Transverse colon (tissue), 4 donors: Measurements from ENCODE around the gene AGBL4.

Experiments
- EP300 ChIP-seq: sonication (generic); formaldehyde crosslinking; IDR thresholded peaks from one replicate; pipeline ENCODE4 v1.6.1; 2017; ENCODE audit warnings: antibody characterized with exemption, low read depth
- POLR2A ChIP-seq: fragments of 450-650 bp; IDR thresholded peaks from one replicate; pipeline ENCODE4 v1.6.1; 2016; ENCODE audit warnings: antibody characterized with exemption, mild to moderate bottlenecking, moderate library complexity
- POLR2AphosphoS5 ChIP-seq, 3 donors: sonication (generic); formaldehyde crosslinking; IDR thresholded peaks; one replicate each; pipeline ENCODE4 v1.6.1; 2016; ENCODE audit warnings: antibody characterized with exemption in 3 of 3
- TF ChIP-seq, protein P1 (sequence below), 5 experiments: fragments of 200-600 bp in 3 of 5; fragments of 450-650 bp in 2 of 5; sonication (generic) in 3 of 5; IDR thresholded peaks; 1 replicate in 2 of 5; 2 replicates in 3 of 5; pipeline ENCODE4 v1.5.1; 2016 to 2017; ENCODE audit warnings: antibody characterized with exemption in 5 of 5, inconsistent platforms in 3 of 5, mild to moderate bottlenecking in 2 of 5, moderate library complexity in 1 of 5

DNA sequence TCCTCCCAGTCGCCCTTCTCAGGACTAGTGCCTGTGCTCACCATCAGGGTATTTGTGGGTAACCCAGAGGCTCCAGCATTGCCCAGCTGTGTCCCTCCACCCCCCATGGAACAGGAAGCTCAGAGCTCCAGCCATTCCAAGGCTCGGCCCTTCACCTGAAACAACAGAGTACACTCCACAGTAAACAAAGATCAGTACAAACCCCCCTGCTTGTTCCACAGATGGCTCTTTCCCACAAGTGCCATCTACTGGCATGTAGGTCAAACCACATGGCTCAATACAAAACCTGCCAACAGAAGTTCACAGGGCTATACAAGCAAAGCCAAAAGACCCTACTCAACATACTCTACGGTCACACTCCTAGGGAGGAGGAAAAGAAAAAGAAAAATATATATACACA lies 258.7 kb downstream of the AGBL4 start:
- TF ChIP-seq, protein P1, sequence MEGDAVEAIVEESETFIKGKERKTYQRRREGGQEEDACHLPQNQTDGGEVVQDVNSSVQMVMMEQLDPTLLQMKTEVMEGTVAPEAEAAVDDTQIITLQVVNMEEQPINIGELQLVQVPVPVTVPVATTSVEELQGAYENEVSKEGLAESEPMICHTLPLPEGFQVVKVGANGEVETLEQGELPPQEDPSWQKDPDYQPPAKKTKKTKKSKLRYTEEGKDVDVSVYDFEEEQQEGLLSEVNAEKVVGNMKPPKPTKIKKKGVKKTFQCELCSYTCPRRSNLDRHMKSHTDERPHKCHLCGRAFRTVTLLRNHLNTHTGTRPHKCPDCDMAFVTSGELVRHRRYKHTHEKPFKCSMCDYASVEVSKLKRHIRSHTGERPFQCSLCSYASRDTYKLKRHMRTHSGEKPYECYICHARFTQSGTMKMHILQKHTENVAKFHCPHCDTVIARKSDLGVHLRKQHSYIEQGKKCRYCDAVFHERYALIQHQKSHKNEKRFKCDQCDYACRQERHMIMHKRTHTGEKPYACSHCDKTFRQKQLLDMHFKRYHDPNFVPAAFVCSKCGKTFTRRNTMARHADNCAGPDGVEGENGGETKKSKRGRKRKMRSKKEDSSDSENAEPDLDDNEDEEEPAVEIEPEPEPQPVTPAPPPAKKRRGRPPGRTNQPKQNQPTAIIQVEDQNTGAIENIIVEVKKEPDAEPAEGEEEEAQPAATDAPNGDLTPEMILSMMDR (IDR thresholded peaks at IDR 0.05), result no peak
- TF ChIP-seq POLR2AphosphoS5 (IDR thresholded peaks at IDR 0.05) (no peak), EP300 (no peak), POLR2A (no peak)
